HepG2 (cell line): ENCODE measurements around the gene MEAF6.

Experiments used
- CBX1 ChIP-seq: IDR thresholded peaks from one replicate; pipeline ENCODE4 v1.6.1; 2016; ENCODE audit warnings: antibody characterized with exemption, low read depth
- CHD2 ChIP-seq: IDR thresholded peaks from 2 replicates; pipeline ENCODE4 v1.6.1; 2011; ENCODE audit warnings: low read depth, low read length, improper control_type of control experiment
- NR1H2 ChIP-seq: sonication (generic); formaldehyde crosslinking; IDR thresholded peaks from 2 replicates; pipeline ENCODE4 v1.8.1; 2022; ENCODE audit warnings: low read depth, missing genetic modification reagents, borderline replicate concordance
- RXRA ChIP-seq: sonication (generic); formaldehyde crosslinking; IDR thresholded peaks from 2 replicates; pipeline ENCODE4 v1.5.1; 2020; ENCODE audit warnings: missing genetic modification reagents
- TMF1 ChIP-seq: sonication (generic); formaldehyde crosslinking; IDR thresholded peaks from 2 replicates; pipeline ENCODE4 v1.8.1; 2022; ENCODE audit warnings: low read depth, missing genetic modification reagents
- TF ChIP-seq, protein P1 (sequence below): sonication (generic); formaldehyde crosslinking; IDR thresholded peaks from 2 replicates; pipeline ENCODE4 v1.4.0; 2020; ENCODE audit warnings: missing genetic modification reagents

DNA sequence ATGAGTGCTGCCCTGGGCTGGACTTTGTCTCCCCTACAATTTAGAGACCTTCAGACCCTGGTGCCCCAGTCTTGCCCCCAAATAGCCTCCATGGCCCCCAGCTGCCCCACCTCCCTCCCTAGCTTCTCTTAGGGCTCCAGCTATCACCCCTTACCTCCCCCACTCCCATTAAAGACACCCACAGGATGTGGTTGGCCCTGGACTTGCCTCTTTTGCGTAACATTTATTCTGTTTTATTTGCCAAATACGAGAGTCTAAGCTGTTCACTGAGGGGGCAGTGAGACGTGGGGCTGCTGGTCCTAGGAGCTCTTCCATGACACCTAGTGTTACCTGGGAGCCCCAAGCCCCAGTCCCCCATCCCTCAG, 35.7 kb downstream of the MEAF6 start:
- TF ChIP-seq TMF1 (CRISPR knock-in tag), result no peak
- no peak for TF ChIP-seq NR1H2
- TF ChIP-seq, protein P1, sequence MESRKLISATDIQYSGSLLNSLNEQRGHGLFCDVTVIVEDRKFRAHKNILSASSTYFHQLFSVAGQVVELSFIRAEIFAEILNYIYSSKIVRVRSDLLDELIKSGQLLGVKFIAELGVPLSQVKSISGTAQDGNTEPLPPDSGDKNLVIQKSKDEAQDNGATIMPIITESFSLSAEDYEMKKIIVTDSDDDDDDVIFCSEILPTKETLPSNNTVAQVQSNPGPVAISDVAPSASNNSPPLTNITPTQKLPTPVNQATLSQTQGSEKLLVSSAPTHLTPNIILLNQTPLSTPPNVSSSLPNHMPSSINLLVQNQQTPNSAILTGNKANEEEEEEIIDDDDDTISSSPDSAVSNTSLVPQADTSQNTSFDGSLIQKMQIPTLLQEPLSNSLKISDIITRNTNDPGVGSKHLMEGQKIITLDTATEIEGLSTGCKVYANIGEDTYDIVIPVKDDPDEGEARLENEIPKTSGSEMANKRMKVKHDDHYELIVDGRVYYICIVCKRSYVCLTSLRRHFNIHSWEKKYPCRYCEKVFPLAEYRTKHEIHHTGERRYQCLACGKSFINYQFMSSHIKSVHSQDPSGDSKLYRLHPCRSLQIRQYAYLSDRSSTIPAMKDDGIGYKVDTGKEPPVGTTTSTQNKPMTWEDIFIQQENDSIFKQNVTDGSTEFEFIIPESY (CRISPR knock-in tag), result no peak
- TF ChIP-seq CBX1, result no peak
- TF ChIP-seq RXRA (CRISPR knock-in tag), result no peak
- TF ChIP-seq CHD2, result no peak
